ENCODE data around the gene LRRC56.

Gene LRRC56

GRCh38 chr11:601573-602245, 64.4 kb downstream of the LRRC56 start:
- no peaks in the 10 kb centered on the region for H3K36me3 ChIP-seq (ENCODE audit: control insufficient read depth, insufficient read depth, low read length)
- H2AFZ ChIP-seq: no peak overlapping the region
- H3K27me3 ChIP-seq (ENCODE audit: control insufficient read depth, insufficient read depth, low read length): no peaks in the 10 kb centered on the region
- no peaks in the 10 kb centered on the region for H3K9me3 ChIP-seq (ENCODE audit: control insufficient read depth, low read length)
- H3K27ac ChIP-seq: no peak overlapping the region
- H3K4me3 ChIP-seq (ENCODE audit: low read depth, low read length): no peak overlapping the region
- no peak overlapping the region for H3K4me2 ChIP-seq (ENCODE audit: low read length)
- H3K4me1 ChIP-seq: no peaks in the 10 kb centered on the region
- H3K79me2 ChIP-seq: no peaks in the 10 kb centered on the region
- TF ChIP-seq CTCF (IDR thresholded peaks at IDR 0.05): no peak
- H3K9ac ChIP-seq: no peak overlapping the region

GRCh38 chr11:603154-603553, 65.8 kb downstream of the LRRC56 start:
- no peaks in the 10 kb centered on the region for H3K36me3 ChIP-seq (ENCODE audit: control insufficient read depth, insufficient read depth, low read length)
- H3K4me1 ChIP-seq: no peaks in the 10 kb centered on the region
- no peak overlapping the region for H3K4me2 ChIP-seq (ENCODE audit: low read length)
- no peak overlapping the region for H3K27ac ChIP-seq
- H3K4me3 ChIP-seq (ENCODE audit: low read depth, low read length): no peak overlapping the region
- no peaks in the 10 kb centered on the region for H3K27me3 ChIP-seq (ENCODE audit: control insufficient read depth, insufficient read depth, low read length)
- no peak overlapping the region for H3K9ac ChIP-seq
- H2AFZ ChIP-seq: no peak overlapping the region
- no peaks in the 10 kb centered on the region for H3K9me3 ChIP-seq (ENCODE audit: control insufficient read depth, low read length)
- no peak for TF ChIP-seq CTCF (IDR thresholded peaks at IDR 0.05)
- no peaks in the 10 kb centered on the region for H3K79me2 ChIP-seq

Data from parathyroid adenoma (tissue), 2 donors.